Dedifferentiated amniotic fluid mesenchymal stem cell (primary cell): ENCODE measurements around the gene LRIT3.

Source experiments
- DNase-seq: peaks from one replicate; pipeline ENCODE4 v3.0.0-alpha.2; 2016; ENCODE audit errors: extremely low spot score

The LRIT3 gene, protein sequence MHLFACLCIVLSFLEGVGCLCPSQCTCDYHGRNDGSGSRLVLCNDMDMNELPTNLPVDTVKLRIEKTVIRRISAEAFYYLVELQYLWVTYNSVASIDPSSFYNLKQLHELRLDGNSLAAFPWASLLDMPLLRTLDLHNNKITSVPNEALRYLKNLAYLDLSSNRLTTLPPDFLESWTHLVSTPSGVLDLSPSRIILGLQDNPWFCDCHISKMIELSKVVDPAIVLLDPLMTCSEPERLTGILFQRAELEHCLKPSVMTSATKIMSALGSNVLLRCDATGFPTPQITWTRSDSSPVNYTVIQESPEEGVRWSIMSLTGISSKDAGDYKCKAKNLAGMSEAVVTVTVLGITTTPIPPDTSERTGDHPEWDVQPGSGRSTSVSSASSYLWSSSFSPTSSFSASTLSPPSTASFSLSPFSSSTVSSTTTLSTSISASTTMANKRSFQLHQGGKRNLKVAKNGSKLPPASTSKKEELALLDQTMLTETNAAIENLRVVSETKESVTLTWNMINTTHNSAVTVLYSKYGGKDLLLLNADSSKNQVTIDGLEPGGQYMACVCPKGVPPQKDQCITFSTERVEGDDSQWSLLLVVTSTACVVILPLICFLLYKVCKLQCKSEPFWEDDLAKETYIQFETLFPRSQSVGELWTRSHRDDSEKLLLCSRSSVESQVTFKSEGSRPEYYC

DNA sequence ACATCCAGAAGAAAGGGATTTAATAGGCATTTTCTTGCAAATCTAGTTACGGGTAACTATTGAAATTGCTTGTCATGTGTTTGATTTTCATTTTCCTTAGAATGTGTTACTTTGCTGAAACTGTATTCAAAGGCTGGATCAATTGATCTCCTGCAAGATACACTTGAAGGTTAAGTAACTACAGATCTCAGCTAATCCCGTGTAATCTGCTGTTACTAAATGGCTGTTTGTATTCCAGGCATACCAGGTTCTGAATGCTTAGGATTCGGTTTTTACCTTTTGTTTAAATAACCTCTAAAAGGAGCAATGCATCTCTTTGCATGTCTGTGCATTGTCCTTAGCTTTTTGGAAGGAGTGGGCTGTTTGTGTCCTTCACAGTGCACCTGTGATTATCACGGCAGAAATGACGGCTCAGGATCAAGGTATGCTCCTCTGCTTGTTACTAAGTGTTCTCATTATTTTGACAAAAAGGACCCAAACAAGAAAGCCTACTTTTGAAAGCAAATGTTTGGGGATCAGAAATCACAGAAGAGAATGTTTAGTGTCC lies at the start of gene LRIT3:
TSS of gene LRIT3 (plus strand) at position 212 of the 547 bp plus-strand sequence. CDS start at position 307, 95 bp downstream.
- DNase-seq = no peak

DNA sequence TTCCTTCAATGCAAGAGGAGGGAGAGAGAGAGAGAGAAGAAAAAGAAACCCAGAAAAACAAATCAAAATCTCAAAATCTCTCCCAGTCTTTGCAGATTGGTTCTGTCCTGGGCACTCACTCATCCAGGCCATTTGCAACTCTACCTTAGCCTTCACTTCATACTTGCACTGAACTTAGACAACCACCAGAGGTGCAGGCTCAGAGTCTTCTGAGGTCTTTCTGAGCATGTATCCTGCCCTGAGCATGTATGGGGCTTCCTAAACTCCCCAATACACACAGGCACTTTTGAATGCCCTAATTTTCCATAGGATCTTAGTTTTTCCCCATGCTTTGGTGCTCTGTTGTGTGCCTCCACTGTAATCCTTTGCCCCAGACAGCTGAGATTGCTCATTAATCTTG lies 49.0 kb upstream of the LRIT3 start:
- no peak for DNase-seq

DNA sequence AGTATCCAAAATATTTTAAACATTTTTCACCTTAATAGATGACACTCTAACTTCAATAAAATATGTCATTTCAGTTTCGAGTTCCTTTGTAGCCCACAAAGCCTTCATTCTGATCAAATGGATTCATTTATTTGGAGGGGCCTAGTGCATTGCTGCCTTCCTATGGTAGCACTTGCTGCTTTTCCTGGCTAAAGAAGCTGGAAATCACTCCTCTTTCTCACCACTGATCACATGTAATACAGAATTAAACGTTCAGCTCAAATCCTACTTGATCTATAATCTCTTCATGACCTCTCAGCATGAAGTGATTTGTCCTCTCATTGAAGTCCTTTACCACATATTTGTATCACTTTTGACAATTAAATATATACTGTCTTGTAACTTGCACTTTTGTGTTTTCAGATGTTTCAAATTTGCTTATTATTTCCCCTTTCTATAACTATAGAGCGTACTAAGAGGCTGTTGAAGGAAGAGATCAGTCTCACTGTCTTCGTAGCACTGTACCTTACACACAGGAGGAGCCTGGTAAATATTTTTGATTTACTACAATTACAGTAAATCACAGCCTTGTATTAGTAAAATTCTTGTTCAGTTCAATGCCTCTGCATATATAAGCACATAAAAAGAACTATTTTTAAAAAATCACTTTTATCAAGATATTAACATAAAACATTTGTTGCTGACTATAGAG lies 46.7 kb upstream of the LRIT3 start:
- no peak for DNase-seq

DNA sequence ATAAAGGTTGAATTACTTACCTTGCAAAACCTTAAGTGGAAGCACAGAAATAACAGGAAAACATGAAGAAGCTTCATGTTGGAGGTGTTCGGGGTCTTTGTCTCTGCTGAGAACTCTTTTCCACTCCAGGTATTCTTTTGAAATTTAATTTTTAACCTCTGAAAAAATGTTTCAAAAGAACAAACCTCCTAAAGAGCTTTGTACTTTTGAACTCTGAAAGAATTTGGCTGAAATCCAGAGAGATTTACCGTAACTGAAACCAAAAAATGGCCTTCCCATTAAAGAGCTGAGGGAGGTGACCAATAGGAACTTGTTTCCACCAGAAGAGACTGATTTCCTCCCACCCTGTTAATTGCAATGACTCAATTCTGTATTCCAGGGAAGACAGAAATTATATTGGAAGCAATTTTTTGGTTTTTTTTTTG lies 46.0 kb upstream of the LRIT3 start, which contains the start of gene CFI:
TSS of gene CFI (minus strand) at position 105 of the 425 bp plus-strand sequence. CDS start at position 77, 28 bp downstream.
- peak; percentile 28 for DNase-seq

DNA sequence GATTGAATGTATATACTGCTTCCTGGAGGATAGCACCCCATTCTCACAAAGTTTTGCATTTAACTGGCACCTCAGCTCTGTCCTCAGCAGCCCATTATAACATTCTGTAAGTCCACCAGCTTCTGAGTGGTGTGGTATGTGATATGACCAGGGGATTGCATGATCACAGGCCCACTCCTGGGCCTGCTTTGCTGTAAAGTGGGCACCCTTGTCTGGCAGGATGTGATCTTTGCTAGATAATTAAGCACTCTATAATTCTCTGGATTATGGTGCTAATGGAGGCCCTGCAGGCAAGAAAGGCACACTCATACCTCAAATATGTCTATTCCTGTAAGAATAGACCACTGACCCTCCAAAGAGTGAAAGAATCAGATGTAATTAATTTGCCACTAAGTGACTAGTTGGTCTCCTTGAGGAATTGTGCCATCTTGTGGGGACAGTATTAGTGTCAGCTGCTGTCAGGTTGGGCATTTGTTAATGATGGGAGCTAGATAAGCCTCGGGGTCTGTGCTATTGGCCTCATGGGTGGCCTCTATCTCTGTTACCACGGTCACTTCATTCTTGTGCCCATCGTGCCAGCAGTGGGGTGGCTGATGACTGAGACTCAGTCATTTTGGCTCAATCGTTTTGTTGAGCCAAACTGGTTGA lies 43.9 kb upstream of the LRIT3 start:
- no peak for DNase-seq

DNA sequence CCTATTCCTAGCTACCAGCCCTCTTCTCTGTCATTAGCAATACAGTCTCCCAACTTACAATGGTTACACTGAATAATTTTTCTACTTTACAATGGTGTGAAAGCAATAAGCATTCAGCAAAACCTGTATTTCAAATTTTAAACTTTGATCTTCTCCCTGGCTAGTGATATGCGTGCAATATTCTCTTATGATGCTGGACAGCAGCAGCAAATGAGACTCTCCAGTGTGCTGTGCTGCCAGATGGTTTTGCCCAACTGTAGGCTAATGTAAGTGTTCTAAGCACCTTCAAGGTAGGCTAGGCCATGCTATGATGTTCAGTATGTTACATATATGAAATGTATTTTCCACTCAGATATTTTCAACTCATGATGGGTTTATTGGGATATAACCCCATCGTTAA lies 38.3 kb upstream of the LRIT3 start:
- no peak for DNase-seq

DNA sequence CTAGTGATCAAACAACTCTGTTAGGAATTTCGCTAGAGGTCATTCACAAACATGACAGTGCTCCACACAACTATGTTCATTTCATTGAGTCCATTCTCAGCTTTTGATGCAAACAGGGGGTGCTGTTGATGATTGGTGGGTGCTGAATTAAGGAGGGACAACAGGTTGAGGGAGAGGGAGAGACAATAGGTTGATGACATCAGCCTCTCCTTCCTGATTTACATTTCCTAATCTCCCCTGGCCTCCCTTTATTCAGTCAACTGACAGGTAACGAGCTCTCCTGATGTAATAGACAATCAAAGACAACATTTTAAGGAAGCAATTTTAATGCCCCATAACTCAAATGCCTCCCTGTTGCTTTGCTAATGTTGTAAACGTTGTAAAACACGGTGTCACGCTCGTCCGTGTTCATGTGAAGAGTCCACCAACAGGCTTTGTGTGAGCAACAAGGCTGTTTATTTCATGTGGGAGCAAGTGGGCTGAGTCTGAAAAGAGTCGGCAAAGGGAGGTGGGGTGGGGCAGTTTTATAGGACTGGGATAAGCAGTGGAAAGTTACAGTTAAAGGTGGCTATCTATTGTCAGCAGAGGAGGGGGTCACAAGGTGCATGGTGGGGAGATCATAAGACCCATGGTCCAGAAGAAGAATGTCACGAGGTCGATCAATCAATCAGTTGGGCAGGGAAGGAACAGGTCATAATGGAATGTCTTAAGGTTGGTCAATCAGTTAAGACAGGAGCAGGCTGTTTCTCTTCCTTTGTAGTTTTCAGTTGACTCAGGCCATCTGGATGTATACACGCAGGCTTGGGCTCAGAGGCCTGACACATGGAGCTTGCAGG lies 37.1 kb upstream of the LRIT3 start:
- no peak for DNase-seq

DNA sequence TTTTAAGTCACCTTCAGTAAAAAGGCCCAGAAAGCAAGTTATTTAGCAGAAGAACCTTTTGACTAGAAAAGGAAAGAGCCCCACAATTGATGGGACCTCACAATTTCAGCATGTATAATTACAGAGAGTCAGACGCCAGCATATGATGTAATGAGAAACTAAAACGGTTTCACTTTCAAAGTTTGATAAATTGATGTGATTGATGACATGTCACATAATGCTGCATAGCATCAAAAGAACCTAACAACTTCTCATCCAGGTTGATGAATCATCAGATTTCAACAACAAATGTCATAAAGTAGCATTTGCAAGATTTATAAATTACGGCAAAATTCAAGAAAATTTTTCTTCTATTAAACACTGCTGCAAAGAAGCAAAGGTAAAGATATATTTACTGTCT lies 36.2 kb upstream of the LRIT3 start:
- DNase-seq = no peak

DNA sequence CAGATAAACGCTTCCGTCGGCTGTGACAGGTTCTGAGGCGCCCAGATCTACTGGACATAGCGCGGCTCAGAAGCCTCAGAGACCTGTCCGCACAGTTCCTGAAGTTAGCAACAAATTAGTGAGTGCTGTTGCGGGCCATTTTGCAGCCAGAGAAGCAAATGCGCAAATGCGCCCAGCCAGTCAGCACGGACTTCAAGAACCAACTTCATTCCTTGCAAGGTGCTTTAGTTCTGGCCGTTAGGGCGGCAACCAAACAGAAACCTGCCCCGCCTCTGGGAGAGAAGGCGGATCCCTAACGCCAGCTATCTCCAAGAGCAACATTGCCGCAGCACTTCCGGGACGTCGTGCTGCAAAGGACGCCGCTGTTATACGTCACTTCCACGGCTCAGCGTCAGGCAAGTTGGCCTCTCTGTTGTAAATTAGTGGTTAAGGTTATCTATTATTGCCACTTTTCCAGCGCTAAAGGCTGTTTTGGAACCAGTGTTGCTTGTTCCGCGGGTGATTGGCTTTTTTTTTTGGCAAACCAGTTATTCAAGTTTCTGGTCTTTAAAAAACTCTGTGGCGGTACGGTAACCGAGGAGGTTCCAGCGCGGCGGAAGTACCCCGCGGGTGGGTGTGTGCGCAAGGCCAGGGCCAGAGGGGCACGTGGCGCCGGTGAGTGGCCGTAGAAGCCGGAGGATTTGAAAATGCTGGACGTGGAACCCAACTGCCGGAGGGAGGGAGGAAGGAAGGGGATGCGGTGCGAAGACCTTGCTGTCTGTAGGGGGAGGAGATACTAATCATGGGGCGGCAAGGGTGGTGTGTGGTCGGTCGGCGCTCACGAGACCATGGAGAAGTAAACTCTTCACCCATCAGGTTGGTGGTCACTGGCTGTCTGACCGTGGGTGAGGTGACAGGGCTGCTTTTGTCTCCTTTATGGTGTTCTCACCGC lies 32.5 kb upstream of the LRIT3 start, which contains the start of gene GAR1:
TSS of gene GAR1 (plus strand) at position 612 of the 931 bp plus-strand sequence. CDS start 403 bp downstream, outside the sequence.
- peak; percentile 92 for DNase-seq

DNA sequence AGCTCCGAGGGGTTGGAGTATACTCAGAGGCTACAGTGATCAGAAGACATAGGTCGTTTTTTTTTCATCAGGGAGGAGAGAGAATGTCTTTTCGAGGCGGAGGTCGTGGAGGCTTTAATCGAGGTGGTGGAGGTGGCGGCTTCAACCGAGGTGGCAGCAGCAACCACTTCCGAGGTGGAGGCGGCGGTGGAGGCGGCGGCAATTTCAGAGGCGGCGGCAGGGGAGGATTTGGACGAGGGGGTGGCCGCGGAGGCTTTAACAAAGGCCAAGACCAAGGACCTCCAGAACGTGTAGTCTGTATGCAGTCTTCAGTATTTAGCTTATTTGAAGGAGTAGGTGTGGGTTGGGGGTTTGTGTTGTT lies 31.8 kb upstream of the LRIT3 start:
- no peak for DNase-seq

DNA sequence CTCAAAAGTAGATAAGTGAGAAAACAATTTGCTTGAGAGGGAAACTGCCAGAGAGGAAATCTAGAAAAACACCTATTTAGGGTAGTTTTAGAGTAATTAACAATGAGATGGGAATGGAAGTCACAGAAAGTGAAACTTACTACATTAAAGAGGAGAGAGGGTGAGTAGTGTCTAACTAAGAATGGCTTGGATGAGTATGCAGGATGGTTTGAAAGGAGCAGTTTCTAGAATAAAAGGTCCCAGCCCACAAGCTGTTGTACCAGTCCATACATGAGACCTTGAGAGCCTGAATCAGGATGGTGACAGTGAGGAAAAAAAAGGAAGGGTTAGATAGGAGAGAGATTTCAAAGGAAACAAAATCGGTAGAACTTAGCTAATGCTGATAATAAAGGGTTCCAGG lies 31.0 kb upstream of the LRIT3 start:
- no peak for DNase-seq

DNA sequence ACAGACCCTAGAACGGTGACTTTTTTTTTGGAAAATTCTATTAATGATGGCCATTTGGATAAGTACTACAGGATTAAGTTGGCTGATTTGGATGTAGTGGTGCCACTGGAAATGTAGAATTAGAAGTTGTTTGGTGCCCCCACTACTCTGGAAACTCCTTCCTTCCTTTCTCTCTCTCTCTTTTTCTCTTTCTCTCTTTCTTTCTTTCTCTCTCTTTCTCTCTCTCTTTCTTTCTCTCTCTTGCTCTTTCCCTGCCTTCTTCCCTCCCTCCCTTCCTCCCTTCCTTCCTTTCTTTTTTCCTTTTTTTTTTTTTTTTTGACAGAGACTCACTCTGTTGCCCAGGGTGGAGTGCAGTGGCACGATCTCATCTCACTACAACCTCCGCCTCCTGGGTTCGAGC lies 29.6 kb upstream of the LRIT3 start:
- DNase-seq = no peak

DNA sequence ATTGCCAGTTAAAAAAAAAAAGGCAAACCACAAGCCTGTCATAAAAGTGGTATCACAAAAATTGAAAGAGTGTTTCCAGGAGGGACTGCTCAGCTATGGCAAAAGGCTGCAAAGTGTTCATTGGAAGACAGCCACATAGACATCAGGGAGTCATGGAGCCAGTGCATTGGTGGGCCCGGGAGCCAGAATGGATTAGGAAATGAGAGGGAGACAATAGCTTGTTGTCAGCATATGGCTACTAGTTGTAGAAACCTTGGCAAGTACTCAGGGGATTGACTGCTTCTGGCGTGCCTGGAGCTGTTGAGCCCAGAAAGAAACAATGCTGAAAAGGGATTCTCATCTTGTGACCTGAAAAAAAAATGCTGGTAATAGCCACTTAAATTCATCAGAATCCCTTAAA lies 27.3 kb upstream of the LRIT3 start:
- no peak for DNase-seq

DNA sequence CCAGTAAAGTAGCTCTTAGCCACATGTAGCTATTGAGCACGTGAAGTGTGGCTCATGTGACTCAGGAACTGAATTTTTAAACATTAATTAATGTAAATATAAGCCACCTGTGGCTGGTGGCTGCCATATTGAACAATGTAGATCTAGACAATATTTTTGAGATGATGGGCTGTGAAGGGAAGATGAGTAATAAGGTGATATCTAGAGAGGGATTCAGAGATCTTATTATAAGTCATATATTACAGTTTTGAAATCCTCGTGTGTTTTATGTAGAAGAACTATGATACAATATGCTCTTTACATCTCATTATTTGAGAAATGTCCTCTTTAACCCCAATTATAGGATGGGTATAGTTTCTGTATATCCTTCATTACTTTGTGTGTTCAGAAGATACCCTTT lies 26.7 kb upstream of the LRIT3 start:
- no peak for DNase-seq

DNA sequence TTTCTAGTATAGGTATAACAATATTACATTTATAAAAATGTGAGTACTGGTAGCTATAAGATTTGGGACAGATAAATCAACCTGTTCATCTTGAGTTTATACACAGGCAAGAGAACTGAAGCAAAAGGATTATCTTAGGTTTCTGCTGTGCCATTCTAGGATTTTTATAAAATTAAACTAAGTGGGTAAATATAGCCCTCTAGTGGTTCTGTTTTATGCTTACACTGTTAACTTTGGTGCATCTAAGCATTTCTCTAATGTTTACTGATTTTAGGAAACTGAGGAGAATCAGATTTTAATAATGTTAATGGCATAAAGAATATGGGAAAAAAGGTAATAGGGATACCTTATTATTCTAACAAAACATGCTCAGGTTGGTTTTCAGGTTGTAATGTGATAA lies 21.2 kb upstream of the LRIT3 start:
- peak; percentile 19 for DNase-seq

DNA sequence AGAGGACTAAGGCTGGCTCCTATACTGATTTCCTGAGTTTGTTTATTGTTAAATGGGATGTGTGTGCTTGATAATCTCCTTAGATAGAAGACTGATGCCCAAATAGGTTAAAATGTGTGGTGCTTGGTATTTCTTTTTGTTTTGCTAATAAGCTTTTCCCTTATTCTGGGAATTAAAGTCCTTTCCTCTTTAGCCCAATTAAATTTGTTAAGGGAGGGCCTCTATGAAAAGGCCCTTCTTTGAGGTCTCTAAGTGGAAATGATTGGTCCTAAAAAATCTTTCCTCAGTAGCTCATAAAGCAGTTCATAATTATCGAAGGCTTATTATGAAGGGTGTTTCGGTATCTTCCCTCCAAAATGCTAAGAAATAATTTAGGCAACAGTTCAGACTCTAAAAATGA lies 20.2 kb upstream of the LRIT3 start, which contains the start of gene RRH:
TSS of gene RRH (plus strand) at position 301 of the 400 bp plus-strand sequence. CDS start at position 357, 56 bp downstream.
- no peak for DNase-seq

DNA sequence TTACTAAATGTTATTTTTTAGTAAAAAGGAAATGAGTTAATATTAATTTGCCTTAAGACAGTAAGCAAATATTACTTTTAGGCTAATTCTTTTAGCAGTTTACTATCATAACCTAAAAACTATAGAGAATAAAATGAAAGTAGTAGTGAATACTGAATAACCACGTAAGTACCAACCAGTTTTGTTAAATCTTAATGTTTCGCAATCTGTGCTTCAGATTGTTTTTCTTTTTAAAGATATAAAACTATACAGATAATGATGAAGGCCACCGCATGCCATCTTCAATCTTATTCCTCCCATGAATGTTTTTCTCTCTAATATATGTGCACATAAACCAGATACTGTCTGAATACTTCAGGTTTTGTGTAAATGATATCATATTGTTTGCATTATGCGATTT lies 14.2 kb upstream of the LRIT3 start:
- no peak for DNase-seq

DNA sequence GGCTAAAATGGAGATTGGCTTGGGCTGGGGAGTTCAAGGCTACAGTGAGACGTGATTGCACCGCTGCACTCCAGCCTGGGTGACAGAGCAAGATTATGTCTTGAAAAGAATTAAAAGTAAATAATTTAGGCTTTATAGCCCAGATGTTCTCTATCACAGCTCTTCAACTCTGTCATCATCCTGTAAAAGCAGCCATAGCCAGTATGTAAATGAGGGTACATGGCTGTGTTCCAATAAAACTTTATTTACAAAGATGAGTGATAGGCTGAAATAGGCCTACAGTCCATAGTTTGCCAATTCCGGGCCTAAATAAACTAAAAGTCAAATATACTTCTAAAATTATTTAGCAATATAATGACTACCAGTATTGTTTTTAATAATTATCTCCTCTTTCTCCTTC lies 10.9 kb upstream of the LRIT3 start:
- DNase-seq = no peak

DNA sequence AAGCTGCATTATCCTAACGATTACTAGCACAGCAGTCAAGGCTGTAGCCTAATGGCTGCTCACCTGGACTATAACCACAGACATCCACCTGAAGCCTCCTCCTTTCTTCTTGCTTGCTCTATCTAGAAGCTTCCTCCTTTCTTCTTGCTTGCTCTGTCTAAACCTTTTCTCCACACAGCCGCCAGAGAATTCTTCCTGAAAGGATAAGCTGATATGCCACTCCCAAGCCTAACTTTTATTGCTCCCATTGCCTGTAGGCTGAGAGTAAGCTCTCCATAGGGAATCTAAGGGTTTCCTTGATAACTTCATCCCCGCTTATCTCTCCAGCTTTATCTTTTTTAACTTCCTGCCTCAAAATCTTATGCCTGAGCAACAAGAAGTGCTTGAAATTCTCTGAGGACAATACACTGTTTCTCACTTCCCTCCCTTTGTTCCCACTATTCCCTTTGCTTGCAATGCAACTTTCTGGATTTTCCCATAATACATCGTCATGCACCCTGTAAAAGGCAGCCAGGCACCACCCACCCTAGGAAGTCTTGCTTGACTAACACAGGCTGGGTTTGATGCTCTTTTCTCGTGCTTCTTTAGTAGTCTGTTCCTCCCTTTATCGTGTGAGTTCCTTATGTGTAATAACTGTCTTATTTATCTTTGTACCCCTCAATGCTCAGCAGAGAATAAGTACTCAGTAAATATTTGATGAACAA lies 1.4 kb upstream of the LRIT3 start:
- DNase-seq = no peak
